HFF-Myc (cell line): ENCODE measurements around the gene SHISA5.

Experiments used
- DNase-seq: peaks from one replicate; pipeline ENCODE4 v3.0.0-alpha.2; 2011; ENCODE audit warnings: low read depth; ENCODE audit errors: extremely low read depth
- H3K4me3 ChIP-seq: replicated peaks from 2 replicates; pipeline ENCODE4 v1.5.1; 2011; ENCODE audit warnings: low read depth, mild to moderate bottlenecking, control low read depth, low read length
- TF ChIP-seq, protein P1 (sequence below): IDR thresholded peaks from 2 replicates; pipeline ENCODE4 v1.5.1; 2012; ENCODE audit warnings: mild to moderate bottlenecking, low read depth, low read length, control low read depth; ENCODE audit errors: missing control alignments

Gene SHISA5

DNA sequence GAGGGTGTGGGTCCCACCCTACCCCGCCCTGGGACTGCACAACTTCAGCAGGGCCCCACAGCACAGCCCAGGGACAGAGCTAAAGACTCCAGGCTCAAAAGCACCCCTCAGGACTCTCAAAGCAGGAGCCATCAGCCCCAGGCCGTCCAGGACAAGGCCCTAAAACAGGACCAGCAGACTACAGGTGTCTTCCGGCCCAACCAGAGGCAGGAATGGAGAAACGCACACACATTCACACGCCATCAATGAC lies 31.4 kb downstream of the SHISA5 start:
- H3K4me3 ChIP-seq = peak overlapping the region; percentile 87
- no peak for DNase-seq
- TF ChIP-seq, protein P1, sequence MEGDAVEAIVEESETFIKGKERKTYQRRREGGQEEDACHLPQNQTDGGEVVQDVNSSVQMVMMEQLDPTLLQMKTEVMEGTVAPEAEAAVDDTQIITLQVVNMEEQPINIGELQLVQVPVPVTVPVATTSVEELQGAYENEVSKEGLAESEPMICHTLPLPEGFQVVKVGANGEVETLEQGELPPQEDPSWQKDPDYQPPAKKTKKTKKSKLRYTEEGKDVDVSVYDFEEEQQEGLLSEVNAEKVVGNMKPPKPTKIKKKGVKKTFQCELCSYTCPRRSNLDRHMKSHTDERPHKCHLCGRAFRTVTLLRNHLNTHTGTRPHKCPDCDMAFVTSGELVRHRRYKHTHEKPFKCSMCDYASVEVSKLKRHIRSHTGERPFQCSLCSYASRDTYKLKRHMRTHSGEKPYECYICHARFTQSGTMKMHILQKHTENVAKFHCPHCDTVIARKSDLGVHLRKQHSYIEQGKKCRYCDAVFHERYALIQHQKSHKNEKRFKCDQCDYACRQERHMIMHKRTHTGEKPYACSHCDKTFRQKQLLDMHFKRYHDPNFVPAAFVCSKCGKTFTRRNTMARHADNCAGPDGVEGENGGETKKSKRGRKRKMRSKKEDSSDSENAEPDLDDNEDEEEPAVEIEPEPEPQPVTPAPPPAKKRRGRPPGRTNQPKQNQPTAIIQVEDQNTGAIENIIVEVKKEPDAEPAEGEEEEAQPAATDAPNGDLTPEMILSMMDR = no peak

DNA sequence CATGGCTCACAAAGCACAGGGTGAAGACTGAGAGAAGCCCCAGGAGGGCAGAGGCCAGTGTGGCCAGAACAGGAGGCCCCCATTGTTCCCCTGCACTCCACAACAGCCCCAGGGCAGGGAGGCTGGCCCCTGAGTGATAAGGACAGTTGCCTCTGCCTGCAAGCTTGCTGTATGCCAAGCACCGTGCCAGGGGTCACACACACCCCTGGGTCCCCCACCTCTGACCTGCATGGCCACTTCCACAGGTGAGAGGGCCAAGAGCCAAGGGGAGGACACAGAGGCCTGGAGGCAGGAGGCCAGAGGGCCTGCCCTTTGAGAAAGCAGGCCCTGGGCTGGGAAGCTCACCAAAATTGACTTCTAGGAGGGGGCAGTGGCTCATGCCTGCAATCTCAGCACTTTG lies 33.7 kb downstream of the SHISA5 start:
- H3K4me3 ChIP-seq = no peak overlapping the region
- TF ChIP-seq, protein P1 = no peak
- no peak for DNase-seq

DNA sequence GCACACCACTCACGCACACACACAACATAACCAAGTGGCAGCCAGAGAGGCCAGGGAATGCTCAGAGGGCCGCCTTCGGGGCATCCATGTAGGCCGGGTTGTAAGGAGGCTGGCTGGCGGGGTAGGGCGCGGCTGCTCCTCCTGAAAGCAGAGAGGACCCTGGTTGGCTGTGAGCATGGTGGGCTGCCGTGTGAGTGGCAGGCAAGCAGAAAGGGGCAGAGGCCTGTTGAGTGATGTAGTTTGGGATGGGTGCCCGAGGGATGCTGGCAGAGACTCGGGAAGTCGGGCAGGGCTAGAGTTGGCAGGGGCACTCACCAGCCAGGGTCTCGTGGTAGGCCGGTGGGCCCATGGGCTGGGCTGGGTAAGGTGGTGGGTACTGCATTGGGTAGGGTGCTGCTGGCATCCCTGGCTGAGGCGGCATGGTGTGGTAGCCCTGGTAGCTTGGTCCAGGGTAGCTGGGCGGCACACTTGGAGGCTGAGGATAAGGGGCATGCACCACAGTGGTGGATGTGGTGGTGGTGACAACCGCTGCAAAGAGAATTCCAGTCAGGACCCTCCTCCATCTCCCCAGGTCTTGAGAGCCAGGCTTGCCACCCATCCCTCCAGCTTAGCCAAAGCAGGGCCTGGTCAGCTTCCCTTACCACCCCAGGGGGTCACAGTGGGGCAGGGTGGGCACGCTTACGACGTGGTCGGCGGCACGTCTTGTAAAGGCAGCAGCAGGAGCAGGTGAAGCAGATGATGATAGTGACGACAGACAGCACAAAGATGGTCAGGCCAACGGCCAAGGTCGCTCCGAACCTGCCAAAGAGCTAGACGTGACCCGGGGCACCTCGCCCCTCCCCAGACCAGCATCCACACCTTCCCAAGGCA lies 34.7 kb downstream of the SHISA5 start:
- no peak for DNase-seq
- H3K4me3 ChIP-seq = no peak overlapping the region
- TF ChIP-seq, protein P1 = no peak

DNA sequence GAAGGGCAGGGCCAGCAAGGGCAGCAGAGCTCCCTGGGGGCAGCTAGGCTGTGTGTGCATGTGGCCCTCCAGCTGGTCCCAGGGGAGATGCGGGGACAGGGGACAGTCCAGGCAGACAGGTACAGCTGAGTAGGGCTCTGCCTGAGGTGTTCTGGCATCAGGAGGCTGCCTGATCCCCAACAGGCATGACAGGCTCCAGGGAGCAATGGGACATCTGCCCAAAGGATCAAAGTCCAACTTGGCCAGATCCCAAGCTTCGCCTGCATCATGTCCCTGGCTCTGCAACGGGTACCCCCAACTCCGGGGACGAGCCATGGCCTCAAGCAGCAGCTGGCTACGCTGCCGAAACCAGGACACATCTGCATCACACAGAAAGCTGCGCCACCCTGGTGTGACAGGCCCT lies 35.6 kb downstream of the SHISA5 start:
- no peak for DNase-seq
- TF ChIP-seq, protein P1 = no peak
- H3K4me3 ChIP-seq = no peak overlapping the region

DNA sequence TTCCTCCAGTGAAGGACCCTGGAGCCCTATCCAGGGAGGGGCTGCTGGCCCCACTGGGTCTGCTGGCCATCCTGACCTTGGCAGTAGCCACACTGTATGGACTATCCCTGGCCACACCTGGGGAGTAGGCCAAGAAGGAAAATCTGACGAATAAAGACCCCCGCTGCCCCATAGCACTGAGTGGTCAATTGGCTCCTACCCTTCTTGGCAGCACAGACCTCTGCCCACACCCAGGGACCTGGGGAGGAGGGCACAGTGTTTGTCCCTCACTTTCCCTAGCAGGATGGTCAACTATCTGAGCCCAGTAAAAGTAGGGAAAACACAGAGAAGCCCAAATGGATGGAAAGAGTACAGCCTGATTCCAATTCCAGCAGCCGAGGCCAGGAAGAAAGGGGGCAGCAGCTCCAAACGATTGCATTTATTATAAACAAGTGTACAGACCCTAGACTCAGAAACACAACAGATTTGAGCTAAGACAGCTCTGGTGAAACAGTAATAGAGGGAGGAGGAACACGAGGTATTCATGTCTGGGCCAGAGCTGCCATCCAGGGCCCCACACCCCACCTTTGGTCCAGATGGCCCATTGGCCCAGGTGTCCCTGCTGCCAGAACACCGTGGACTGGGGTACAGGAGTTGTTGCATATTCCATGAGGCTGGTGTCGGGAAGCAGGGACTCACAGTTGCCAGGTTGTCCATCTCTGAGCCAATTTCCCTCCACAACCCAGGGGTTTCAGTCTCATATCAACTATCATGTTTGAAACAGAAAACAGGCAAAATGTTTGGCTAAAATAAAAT lies 36.3 kb downstream of the SHISA5 start:
- peak overlapping the region; percentile 51 for H3K4me3 ChIP-seq
- TF ChIP-seq, protein P1 = no peak
- no peak for DNase-seq

DNA sequence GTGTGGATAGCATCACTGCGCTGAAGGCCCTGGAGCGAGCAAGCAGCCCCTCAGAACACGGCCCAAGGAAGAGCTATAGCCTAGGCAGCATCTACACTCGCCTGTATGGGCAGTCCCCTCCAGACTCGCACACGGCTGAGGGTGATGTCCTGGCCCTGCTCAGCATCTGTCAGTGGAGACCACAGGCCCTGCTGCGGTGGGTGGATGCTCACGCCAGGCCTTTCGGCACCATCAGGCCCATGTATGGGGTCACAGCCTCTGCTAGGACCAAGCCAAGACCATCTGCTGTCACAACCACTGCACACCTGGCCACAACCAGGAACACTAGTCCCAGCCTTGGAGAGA lies 36.9 kb downstream of the SHISA5 start:
- TF ChIP-seq, protein P1 = no peak
- H3K4me3 ChIP-seq = peak overlapping the region; percentile 51
- no peak for DNase-seq
